Neural cell (in vitro differentiated cells): Measurements from ENCODE around the gene TEX11. TPM values are rescaled to one million over a fixed set of nuclear protein-coding genes. Genes with fewer than 3 reads are reported as not detected.

Source experiments
- H2AFZ ChIP-seq: fragments of 200-600, 300-800 bp; sonication (generic), shearing (Covaris generic); 2 replicates; pipeline ENCODE4 v1.6.0; 2014; ENCODE audit warnings: low read depth, mild to moderate bottlenecking, antibody characterized with exemption, low read length, moderate library complexity
- H3F3A ChIP-seq: fragments of 200-600 bp; shearing (Covaris generic); 2 replicates; pipeline ENCODE4 v1.6.1; 2016; ENCODE audit warnings: mild to moderate bottlenecking, moderate library complexity, mixed read lengths, antibody characterized with exemption, low read length; ENCODE audit not compliant: insufficient read depth, poor library complexity, severe bottlenecking
- H3K27ac ChIP-seq: fragments of 200-600, 300-800 bp; sonication (generic), shearing (Covaris generic); 2 replicates; pipeline ENCODE4 v1.5.1; 2014; ENCODE audit warnings: mild to moderate bottlenecking, low read length, moderate library complexity
- H3K27me3 ChIP-seq: fragments of 300-800, 200-600 bp; sonication (generic), shearing (Covaris generic); 2 replicates; pipeline ENCODE4 v1.6.0; 2014; ENCODE audit warnings: mild to moderate bottlenecking, low read depth, low read length, moderate library complexity; ENCODE audit not compliant: insufficient read depth
- H3K36me3 ChIP-seq: fragments of 300-800, 200-600 bp; sonication (generic), shearing (Covaris generic); 2 replicates; pipeline ENCODE4 v1.5.1; 2014; ENCODE audit warnings: mild to moderate bottlenecking, antibody characterized with exemption, low read length, moderate library complexity; ENCODE audit not compliant: insufficient read depth
- H3K4me2 ChIP-seq: fragments of 300-800, 200-600 bp; sonication (generic), shearing (Covaris generic); 2 replicates; pipeline ENCODE4 v1.6.0; 2014; ENCODE audit warnings: mild to moderate bottlenecking, low read length
- H3K4me3 ChIP-seq: fragments of 300-800, 200-600 bp; sonication (generic), shearing (Covaris generic); 2 replicates; pipeline ENCODE4 v1.5.1; 2014; ENCODE audit warnings: mild to moderate bottlenecking, low read length, moderate library complexity
- H3K79me2 ChIP-seq: fragments of 200-600 bp; shearing (Covaris generic); replicated peaks from 2 replicates; pipeline ENCODE4 v1.6.0; 2014; ENCODE audit warnings: mild to moderate bottlenecking, low read length, moderate library complexity; ENCODE audit not compliant: insufficient read depth
- H3K9ac ChIP-seq: fragments of 300-800, 200-600 bp; sonication (generic), shearing (Covaris generic); 2 replicates; pipeline ENCODE4 v1.6.1; 2016; ENCODE audit warnings: mild to moderate bottlenecking, low read length, mixed read lengths
- H3K9me2 ChIP-seq: fragments of 200-600 bp; shearing (Covaris generic); 2 replicates; pipeline ENCODE4 v1.6.1; 2016; ENCODE audit warnings: mild to moderate bottlenecking, low read length, mixed read lengths; ENCODE audit not compliant: insufficient read depth
- H3K9me3 ChIP-seq: fragments of 200-600, 300-800 bp; sonication (generic), shearing (Covaris generic); 2 replicates; pipeline ENCODE4 v1.6.1; 2016; ENCODE audit warnings: mild to moderate bottlenecking, mixed run types, low read length, moderate library complexity, mixed read lengths
- H4K20me1 ChIP-seq: fragments of 200-600 bp; shearing (Covaris generic); 2 replicates; pipeline ENCODE4 v1.6.1; 2016; ENCODE audit warnings: mild to moderate bottlenecking, mixed run types; ENCODE audit not compliant: insufficient read depth
- CTCF ChIP-seq: fragments of 450-650 bp; IDR thresholded peaks from 2 replicates; pipeline ENCODE4 v1.5.1; 2014; ENCODE audit warnings: antibody characterized with exemption, mild to moderate bottlenecking, moderate library complexity; ENCODE audit not compliant: poor library complexity, severe bottlenecking
- EP300 ChIP-seq: fragments of 450-650 bp; conservative IDR thresholded peaks from 2 replicates; pipeline ENCODE4 v1.6.1; 2014; ENCODE audit warnings: antibody characterized with exemption, mild to moderate bottlenecking, moderate library complexity; ENCODE audit not compliant: poor library complexity, severe bottlenecking
- EZH2 ChIP-seq: fragments of 200-600, 300-800 bp; shearing (Covaris generic), sonication (generic); IDR thresholded peaks from 2 replicates; pipeline ENCODE4 v1.6.1; 2014; ENCODE audit warnings: antibody characterized with exemption, low read length, borderline replicate concordance, mild to moderate bottlenecking; ENCODE audit not compliant: insufficient read depth, poor library complexity, severe bottlenecking
- MXI1 ChIP-seq: fragments of 450-650 bp; conservative IDR thresholded peaks from 2 replicates; pipeline ENCODE4 v1.6.1; 2014; ENCODE audit warnings: antibody characterized with exemption, mild to moderate bottlenecking; ENCODE audit not compliant: poor library complexity, severe bottlenecking
- POLR2AphosphoS5 ChIP-seq: IDR thresholded peaks from 2 replicates; pipeline ENCODE4 v1.6.1; 2012
- RAD21 ChIP-seq: fragments of 450-650 bp; conservative IDR thresholded peaks from 2 replicates; pipeline ENCODE4 v1.6.1; 2014; ENCODE audit warnings: antibody characterized with exemption, mild to moderate bottlenecking, moderate library complexity
- REST ChIP-seq: IDR thresholded peaks from 2 replicates; pipeline ENCODE4 v1.6.1; 2012; ENCODE audit warnings: borderline replicate concordance
- SMC3 ChIP-seq: fragments of 450-650 bp; conservative IDR thresholded peaks from 2 replicates; pipeline ENCODE4 v1.6.1; 2014; ENCODE audit warnings: antibody characterized with exemption, mild to moderate bottlenecking, moderate library complexity; ENCODE audit not compliant: poor library complexity
- TAF1 ChIP-seq: IDR thresholded peaks from 2 replicates; pipeline ENCODE4 v1.6.1; 2012; ENCODE audit warnings: low read depth
- polyA plus RNA-seq: library from polyadenylated mRNA; depleted of rRNA; stranded (reverse); fragments of >200 nt; gene quantifications from 2 replicates; pipeline ENCODE4 v1.2.3, GENCODE V29; 2014

TEX11 gene
- polyA plus RNA-seq, 1 donor from 2014 or later = not detected

GRCh38 chrX:70497026-70497425, 411.5 kb downstream of the TEX11 start:
- Histone ChIP-seq H3F3A (no peaks in the 10 kb centered on the region), H3K4me3 (no peak overlapping the region), H3K27me3 (no peaks in the 10 kb centered on the region), H3K9me2 (no peaks in the 10 kb centered on the region), H2AFZ (no peak overlapping the region), H3K27ac (no peak overlapping the region), H3K36me3 (no peaks in the 10 kb centered on the region), H3K79me2 (no peaks in the 10 kb centered on the region), H4K20me1 (no peaks in the 10 kb centered on the region), H3K9me3 (no peaks in the 10 kb centered on the region), H3K9ac (no peak overlapping the region), H3K4me2 (no peak overlapping the region)
- TF ChIP-seq EP300 = no peak
- no peak for TF ChIP-seq RAD21
- no peak for TF ChIP-seq REST
- no peak for TF ChIP-seq EZH2
- no peak for TF ChIP-seq MXI1
- TF ChIP-seq SMC3 = no peak
- TF ChIP-seq CTCF = no peak
- TF ChIP-seq POLR2AphosphoS5 = no peak
- TF ChIP-seq TAF1 = no peak

- H3K27ac ChIP-seq = no peak overlapping the region
- H3K9me2 ChIP-seq = no peaks in the 10 kb centered on the region
- H4K20me1 ChIP-seq = no peaks in the 10 kb centered on the region
- no peak overlapping the region for H2AFZ ChIP-seq
- H3K9me3 ChIP-seq = no peaks in the 10 kb centered on the region
- no peak overlapping the region for H3K4me3 ChIP-seq
- no peaks in the 10 kb centered on the region for H3K36me3 ChIP-seq
- H3F3A ChIP-seq = no peaks in the 10 kb centered on the region
- no peak overlapping the region for H3K9ac ChIP-seq
- TF ChIP-seq EZH2 (no peak), MXI1 (no peak), EP300 (no peak), RAD21 (no peak), CTCF (no peak), SMC3 (no peak), TAF1 (no peak), POLR2AphosphoS5 (no peak), REST (no peak)
- no peaks in the 10 kb centered on the region for H3K79me2 ChIP-seq
- H3K4me2 ChIP-seq = no peak overlapping the region
- no peaks in the 10 kb centered on the region for H3K27me3 ChIP-seq
Measured at GRCh38 chrX:70496491-70496890, 412.0 kb downstream of the TEX11 start.
